Effector memory CD8-positive, alpha-beta T cell (primary cell): Measurements from ENCODE around the gene RNF31.

ENCODE experiments used
- ATAC-seq: fragments of 150-1000 bp; cut with Tn5 transposase; replicated peaks from 2 replicates; pipeline ENCODE4 v1.10.0; 2021; ENCODE audit warnings: mild to moderate bottlenecking, moderate library complexity
- DNase-seq, 3 experiments: peaks; one replicate each; pipeline ENCODE4 v3.0.0; 2021
- H3K27ac Mint-ChIP-seq, 2 donors: one replicate each; pipeline ENCODE4 v1.8.0; 2022; ENCODE audit warnings: mild to moderate bottlenecking in 2 of 2, mixed read lengths in 2 of 2, moderate library complexity in 2 of 2
- H3K27me3 Mint-ChIP-seq, 2 donors: one replicate each; pipeline ENCODE4 v1.8.0; 2022; ENCODE audit warnings: mixed read lengths in 2 of 2
- H3K36me3 Mint-ChIP-seq: one replicate; pipeline ENCODE4 v1.8.0; 2022; ENCODE audit warnings: mild to moderate bottlenecking, moderate library complexity, mixed read lengths; ENCODE audit not compliant: insufficient read depth
- H3K4me1 Mint-ChIP-seq, 2 donors: one replicate each; pipeline ENCODE4 v1.8.0; 2022; ENCODE audit warnings: low read depth in 2 of 2, mixed read lengths in 2 of 2
- H3K4me3 Mint-ChIP-seq, 2 donors: one replicate each; pipeline ENCODE4 v1.8.0; 2022; ENCODE audit warnings: mild to moderate bottlenecking in 2 of 2, mixed read lengths in 2 of 2, moderate library complexity in 2 of 2
- H3K9me3 Mint-ChIP-seq, 2 donors: one replicate each; pipeline ENCODE4 v1.8.0; 2022; ENCODE audit warnings: mixed read lengths in 2 of 2

Gene RNF31

DNA sequence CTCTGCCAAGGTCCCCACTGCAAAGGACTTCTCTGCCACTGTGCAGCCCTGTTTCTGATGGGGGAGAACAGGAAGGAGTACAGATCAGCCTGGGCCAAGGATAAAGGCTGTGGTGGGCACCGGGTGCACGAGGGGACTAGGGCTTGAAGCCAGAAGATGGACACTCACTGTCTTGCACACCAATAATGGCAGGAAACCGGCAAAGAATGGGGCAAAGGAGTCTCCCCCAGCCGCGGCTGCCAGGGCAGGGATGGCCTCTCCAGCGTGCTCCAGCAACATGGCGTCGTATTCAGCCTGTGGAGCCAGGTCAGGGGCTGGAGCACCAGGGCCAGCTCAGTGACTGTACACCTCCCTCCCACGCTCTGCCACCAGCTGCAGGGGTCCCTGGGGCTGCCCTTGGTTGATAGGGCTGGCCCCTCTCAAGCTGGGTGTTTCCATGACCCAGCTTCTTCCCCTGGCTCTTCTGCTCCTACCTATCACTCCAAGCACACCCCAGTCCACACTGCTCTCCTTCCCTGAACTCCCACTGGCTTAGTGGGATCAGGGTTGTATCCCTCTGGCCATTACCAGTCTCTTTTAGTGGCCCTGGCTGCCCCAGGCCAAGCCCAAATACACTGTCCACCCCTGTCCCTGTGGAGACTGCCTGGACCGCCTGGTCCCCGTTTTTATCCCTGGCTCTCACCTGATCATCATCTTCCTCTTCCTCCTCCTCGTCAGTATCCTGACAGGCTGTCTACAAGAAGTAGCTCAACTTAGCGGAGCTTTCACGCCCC, 35.0 kb downstream of the RNF31 start:
- Mint-ChIP-seq H3K36me3 (peaks cover 79% of the 10 kb centered on the region), H3K9me3 (no peaks in the 10 kb centered on the region), H3K4me3 (no peak overlapping the region), H3K27me3 (no peaks in the 10 kb centered on the region), H3K4me1 (peaks cover 4 to 8% of the 10 kb centered on the region in 2 donors), H3K27ac (peak overlapping the region; percentile 71 to 82)
- no peak for ATAC-seq
- DNase-seq: no peak

- Mint-ChIP-seq H3K27me3 (no peaks in the 10 kb centered on the region), H3K4me1 (peaks cover 10 to 15% of the 10 kb centered on the region in 2 donors), H3K4me3 (no peak overlapping the region), H3K36me3 (peaks cover 81% of the 10 kb centered on the region), H3K9me3 (no peaks in the 10 kb centered on the region), H3K27ac (peak overlapping the region; percentile 45 to 82)
- no peak for ATAC-seq
- no peak for DNase-seq
These were observed 35.8 kb downstream of the RNF31 start for GRCh38 chr14:24183014-24183481.

DNA sequence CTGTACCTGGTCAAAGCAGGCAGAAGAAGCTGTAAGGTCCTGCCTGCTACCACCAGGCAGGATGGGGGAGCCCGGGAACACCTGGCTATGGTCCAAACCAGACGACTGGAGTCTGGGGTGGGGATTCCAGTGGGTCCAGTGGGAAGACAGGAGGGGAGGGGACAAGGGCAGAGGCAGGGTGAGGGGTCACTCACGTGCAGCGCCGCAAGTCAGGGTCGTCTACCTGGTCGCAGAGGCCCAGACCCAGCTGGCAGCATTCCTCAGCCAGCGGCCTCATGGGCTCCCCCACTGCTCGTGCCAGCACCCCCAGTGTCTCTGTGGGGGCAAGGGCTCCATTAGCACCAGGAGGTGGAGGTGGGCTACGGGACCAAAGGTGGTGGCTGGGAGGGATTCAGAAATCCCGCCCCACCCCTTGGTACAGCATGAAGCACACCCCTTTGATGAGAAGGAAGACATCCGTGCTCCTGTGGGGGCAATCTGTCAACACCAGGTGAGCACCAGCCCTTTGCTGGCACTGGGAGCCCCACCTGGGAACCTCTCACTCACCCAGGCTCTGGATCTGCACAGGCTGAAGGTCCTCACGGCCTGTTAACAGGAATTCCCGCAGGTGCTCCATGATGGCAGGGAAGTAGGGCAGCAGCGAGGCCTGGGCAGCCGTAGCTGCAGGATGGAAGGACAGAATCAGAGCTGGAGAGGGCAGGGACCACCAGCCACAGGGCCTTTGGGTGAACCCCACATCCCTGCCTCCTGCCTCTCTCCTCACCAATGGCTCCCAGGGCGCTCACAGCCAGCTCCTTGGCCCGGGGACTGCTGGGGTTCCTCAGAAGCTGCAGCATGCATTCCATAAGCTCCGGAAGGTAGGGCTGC, 37.0 kb downstream of the RNF31 start:
- H3K4me1 Mint-ChIP-seq: peaks cover 18 to 20% of the 10 kb centered on the region in 2 donors
- peak overlapping the region in 1 of 2 donors; percentile 79 for H3K27ac Mint-ChIP-seq
- H3K36me3 Mint-ChIP-seq: peaks cover 80% of the 10 kb centered on the region
- H3K4me3 Mint-ChIP-seq: no peak overlapping the region
- DNase-seq (no peak), ATAC-seq (no peak)
- H3K27me3 Mint-ChIP-seq: no peaks in the 10 kb centered on the region
- H3K9me3 Mint-ChIP-seq: no peaks in the 10 kb centered on the region

DNA sequence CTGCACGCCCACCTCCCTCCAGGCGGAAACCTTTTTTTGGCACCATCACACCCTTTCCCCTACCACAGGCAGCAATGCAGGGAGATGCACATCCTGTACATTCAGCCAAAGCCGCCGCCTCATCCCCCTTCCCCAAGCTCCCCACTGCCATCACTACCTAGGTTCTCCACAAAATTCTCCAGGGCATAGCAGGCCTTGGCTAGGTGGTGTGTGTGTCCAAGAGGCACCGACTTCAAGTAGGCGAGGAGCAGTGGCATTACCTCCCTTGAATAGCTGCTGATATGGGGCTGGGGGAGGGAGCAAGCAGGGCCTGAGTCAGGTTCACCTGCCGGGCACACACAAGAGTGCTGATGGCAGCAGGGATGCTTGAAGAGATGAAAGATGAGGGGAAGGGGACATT, 37.7 kb downstream of the RNF31 start:
- H3K36me3 Mint-ChIP-seq: peaks cover 76% of the 10 kb centered on the region

DNA sequence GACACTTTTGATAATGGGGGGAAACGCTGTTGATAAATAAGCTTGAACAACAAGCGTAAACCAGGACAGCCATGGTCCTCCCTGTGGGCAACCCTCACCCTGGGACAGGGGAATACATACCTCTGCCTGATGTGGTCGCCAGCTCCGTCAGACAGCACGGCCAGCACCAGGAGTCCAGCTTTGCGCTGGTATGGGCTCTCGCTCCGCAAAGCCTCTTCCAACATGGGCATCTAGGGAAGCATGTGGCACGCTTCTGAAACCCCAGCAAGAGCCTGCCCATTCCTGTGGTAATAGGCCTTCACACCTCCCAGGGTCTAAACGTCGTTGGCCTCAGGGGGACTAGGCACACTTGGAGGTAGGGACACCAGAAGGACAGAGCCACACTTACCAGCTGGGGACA, 38.4 kb downstream of the RNF31 start:
- Mint-ChIP-seq H3K27me3 (no peaks in the 10 kb centered on the region), H3K27ac (peak overlapping the region in 1 of 2 donors; percentile 26), H3K36me3 (peaks cover 72% of the 10 kb centered on the region), H3K9me3 (no peaks in the 10 kb centered on the region), H3K4me3 (no peak overlapping the region), H3K4me1 (peaks cover 18 to 21% of the 10 kb centered on the region in 2 donors)
- ATAC-seq (no peak), DNase-seq (no peak)

More for the DNA sequence above, 37.7 kb downstream of the RNF31 start:
- DNase-seq: no peak
- no peaks in the 10 kb centered on the region for H3K27me3 Mint-ChIP-seq
- no peak overlapping the region for H3K4me3 Mint-ChIP-seq
- peak overlapping the region in 1 of 2 donors; percentile 79 for H3K27ac Mint-ChIP-seq
- no peaks in the 10 kb centered on the region for H3K9me3 Mint-ChIP-seq
- H3K4me1 Mint-ChIP-seq: peaks cover 19 to 21% of the 10 kb centered on the region in 2 donors
- ATAC-seq: no peak

GRCh38 chr14:24186831-24187538, 39.7 kb downstream of the RNF31 start:
- H3K9me3 Mint-ChIP-seq: no peaks in the 10 kb centered on the region
- DNase-seq: no peak
- peak overlapping the region; percentile 83 to 88 for H3K4me3 Mint-ChIP-seq
- peak overlapping the region; percentile 51 to 89 for H3K27ac Mint-ChIP-seq
- peaks cover 14 to 18% of the 10 kb centered on the region in 2 donors for H3K4me1 Mint-ChIP-seq
- H3K36me3 Mint-ChIP-seq: peaks cover 72% of the 10 kb centered on the region
- no peaks in the 10 kb centered on the region for H3K27me3 Mint-ChIP-seq
- ATAC-seq: no peak

GRCh38 chr14:24187539-24187915, 40.2 kb downstream of the RNF31 start:
- no peak for ATAC-seq
- H3K27me3 Mint-ChIP-seq: no peaks in the 10 kb centered on the region

DNA sequence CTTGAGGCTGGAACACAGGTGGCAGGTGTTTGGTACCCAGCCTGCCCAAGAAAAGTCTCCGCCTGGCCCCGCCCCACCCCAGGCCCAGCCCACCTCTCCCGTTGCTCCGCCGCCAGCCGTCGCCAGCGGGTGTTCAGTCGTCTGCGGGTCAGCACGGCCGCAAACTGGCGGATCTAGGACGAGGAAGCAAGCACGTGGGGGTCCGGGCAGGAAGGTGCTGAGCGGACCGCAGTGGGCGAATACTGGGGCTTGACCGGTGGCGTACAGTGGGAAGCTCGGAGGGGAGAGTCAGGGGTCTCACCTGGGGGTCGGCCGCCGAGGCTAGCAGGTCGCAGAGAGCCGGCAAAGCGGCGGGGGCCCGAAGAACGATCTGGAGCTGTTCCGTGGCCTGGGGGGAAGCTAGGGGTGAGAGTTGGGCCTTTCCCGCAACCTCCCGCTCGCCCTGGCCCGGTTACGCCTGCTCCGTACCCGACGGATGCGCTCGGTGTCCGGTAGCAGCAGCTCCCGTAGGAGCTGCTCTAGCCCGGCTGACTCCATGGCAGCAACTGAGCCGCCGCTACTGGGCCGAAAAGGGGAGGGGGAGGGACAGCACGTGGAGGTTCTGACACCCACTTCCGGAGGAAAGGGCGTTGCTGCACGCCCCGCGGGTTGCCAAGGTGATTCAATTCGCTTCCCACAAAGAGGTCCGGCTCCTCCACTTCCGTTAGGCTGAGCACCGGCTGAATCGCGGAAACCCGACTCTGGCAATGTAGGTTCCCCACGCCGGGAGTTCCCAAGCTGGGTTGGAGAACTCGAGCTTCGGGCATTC, 41.2 kb downstream of the RNF31 start, which contains the start of gene IPO4:
TSS of gene IPO4 (minus strand) at position 566 of the 808 bp plus-strand sequence. CDS start at position 537, 29 bp downstream.
- peak; percentile 90 to 93 (median 92) for DNase-seq
- peak within 1 kb of the TSS; percentile 83 to 88 for H3K4me3 Mint-ChIP-seq
- peaks cover 65% of the 10 kb centered on the region for H3K36me3 Mint-ChIP-seq
- ATAC-seq: peak; percentile 92
- H3K4me1 Mint-ChIP-seq: peaks cover 20 to 21% of the 10 kb centered on the region in 2 donors
- no peaks in the 10 kb centered on the region for H3K9me3 Mint-ChIP-seq
- no peaks in the 10 kb centered on the region for H3K27me3 Mint-ChIP-seq
- H3K27ac Mint-ChIP-seq: peak within 1 kb of the TSS; percentile 85 to 91

More at GRCh38 chr14:24187539-24187915, 40.2 kb downstream of the RNF31 start:
- Mint-ChIP-seq H3K27ac (peak overlapping the region; percentile 89 to 91), H3K36me3 (peaks cover 70% of the 10 kb centered on the region), H3K4me3 (peak overlapping the region; percentile 83 to 88), H3K9me3 (no peaks in the 10 kb centered on the region), H3K4me1 (peaks cover 20% of the 10 kb centered on the region in 2 donors)
- no peak for DNase-seq

DNA sequence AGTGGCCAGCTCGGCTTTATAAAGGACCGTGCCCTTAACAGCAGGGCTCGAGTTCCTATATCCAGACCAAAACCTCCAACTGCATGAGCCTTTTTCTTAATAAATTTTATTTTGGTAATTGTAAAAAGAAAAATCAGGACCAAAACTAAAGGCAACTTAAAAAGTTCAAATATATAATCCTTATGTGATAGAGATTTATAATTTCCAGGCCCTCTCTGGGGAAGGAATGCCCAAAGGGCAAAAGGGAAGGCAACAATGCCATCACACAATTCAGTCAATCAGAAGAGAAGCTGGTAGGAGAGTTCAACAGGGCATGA, 41.7 kb downstream of the RNF31 start:
- Mint-ChIP-seq H3K36me3 (peaks cover 60% of the 10 kb centered on the region), H3K27me3 (no peaks in the 10 kb centered on the region), H3K27ac (peak overlapping the region; percentile 85 to 91), H3K9me3 (no peaks in the 10 kb centered on the region), H3K4me3 (peak overlapping the region; percentile 83 to 88), H3K4me1 (peaks cover 21% of the 10 kb centered on the region in 2 donors)
- DNase-seq (no peak), ATAC-seq (no peak)

DNA sequence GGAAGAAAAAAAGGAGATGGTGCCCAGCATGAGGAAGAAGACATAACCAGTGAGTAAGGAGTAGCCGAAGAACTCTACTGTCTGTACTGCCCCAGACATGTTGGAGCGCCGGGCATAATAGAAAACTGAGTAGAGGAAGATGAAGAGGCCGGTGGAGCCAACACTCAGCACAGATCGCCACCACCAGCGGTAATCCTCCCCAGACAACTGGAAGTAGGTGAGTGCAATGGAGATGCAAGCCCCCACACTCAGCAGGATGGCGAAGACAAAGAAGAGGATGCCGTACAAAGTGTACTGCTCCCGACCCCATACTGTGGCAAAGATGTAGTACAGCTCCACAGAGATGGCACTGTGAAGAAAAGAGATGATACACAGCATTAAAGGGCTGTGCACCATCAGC, 42.2 kb downstream of the RNF31 start:
- Mint-ChIP-seq H3K4me3 (no peak overlapping the region), H3K9me3 (no peaks in the 10 kb centered on the region), H3K27ac (peak overlapping the region; percentile 85 to 91), H3K4me1 (peaks cover 22 to 24% of the 10 kb centered on the region in 2 donors), H3K27me3 (no peaks in the 10 kb centered on the region), H3K36me3 (peaks cover 60% of the 10 kb centered on the region)
- no peak for ATAC-seq
- DNase-seq: no peak

DNA sequence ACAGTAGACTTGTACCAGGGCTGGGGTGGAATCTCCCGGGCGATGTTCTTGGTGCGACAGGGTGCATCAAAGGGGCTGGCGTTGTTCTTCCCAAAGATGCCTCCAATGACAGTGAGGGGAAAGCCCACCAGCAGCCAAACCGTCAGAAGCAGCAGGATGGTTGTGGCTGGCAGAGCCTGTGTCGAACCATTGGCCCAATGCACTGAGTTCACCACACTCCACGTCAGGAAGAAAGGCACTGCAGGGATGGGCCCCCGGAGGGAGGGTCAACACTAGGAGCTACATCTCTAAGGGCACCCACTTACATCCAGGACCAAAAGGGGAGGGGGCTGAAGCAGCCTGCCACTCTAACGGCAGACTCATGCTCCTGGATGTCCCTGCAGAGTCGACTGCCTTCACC, 43.1 kb downstream of the RNF31 start:
- H3K9me3 Mint-ChIP-seq: no peaks in the 10 kb centered on the region
- H3K4me1 Mint-ChIP-seq: peaks cover 28 to 30% of the 10 kb centered on the region in 2 donors
- DNase-seq: no peak
- no peaks in the 10 kb centered on the region for H3K27me3 Mint-ChIP-seq
- peaks cover 61% of the 10 kb centered on the region for H3K36me3 Mint-ChIP-seq
- H3K4me3 Mint-ChIP-seq: no peak overlapping the region
- H3K27ac Mint-ChIP-seq: peak overlapping the region in 1 of 2 donors; percentile 91
- no peak for ATAC-seq

GRCh38 chr14:24192933-24193332, 45.6 kb downstream of the RNF31 start:
- H3K4me3 Mint-ChIP-seq: no peak overlapping the region
- ATAC-seq (no peak), DNase-seq (no peak)
- no peaks in the 10 kb centered on the region for H3K9me3 Mint-ChIP-seq
- H3K27ac Mint-ChIP-seq: peak overlapping the region; percentile 80 to 99
- H3K4me1 Mint-ChIP-seq: peaks cover 28 to 35% of the 10 kb centered on the region in 2 donors
- H3K27me3 Mint-ChIP-seq: no peaks in the 10 kb centered on the region
- H3K36me3 Mint-ChIP-seq: peaks cover 66% of the 10 kb centered on the region
